DND-41 (cell line): ENCODE data around the gene QSOX1.

Experiments used
- EZH2 ChIP-seq: IDR thresholded peaks from 3 replicates; pipeline ENCODE4 v1.6.1; 2012; ENCODE audit warnings: borderline replicate concordance, low read depth, mild to moderate bottlenecking, moderate library complexity, low read length, inconsistent platforms; ENCODE audit not compliant: severe bottlenecking
- TF ChIP-seq, protein P1 (sequence below): IDR thresholded peaks from 2 replicates; pipeline ENCODE4 v1.5.1; 2012; ENCODE audit warnings: borderline replicate concordance, low read length, moderate library complexity, mild to moderate bottlenecking; ENCODE audit not compliant: poor library complexity, severe bottlenecking; ENCODE audit errors: extremely low read depth

DNA sequence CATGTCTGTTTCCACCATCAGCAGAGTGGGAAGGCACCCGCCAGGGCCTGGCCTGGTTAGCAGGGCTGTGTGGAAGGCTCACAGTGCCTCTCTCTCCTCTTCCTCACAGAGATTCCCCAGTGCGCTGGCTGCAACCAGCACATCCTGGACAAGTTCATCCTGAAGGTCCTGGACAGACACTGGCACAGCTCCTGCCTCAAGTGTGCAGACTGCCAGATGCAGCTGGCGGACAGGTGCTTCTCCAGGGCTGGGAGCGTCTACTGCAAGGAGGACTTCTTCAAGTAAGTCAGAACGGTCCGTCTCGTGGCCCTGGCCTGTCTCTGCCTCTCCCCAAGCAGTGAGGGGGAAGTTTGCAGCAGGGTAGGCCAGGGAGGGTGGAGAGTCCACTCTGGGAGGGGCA is 93.5 kb downstream of the QSOX1 start:
- TF ChIP-seq EZH2 = no peak
- TF ChIP-seq, protein P1, sequence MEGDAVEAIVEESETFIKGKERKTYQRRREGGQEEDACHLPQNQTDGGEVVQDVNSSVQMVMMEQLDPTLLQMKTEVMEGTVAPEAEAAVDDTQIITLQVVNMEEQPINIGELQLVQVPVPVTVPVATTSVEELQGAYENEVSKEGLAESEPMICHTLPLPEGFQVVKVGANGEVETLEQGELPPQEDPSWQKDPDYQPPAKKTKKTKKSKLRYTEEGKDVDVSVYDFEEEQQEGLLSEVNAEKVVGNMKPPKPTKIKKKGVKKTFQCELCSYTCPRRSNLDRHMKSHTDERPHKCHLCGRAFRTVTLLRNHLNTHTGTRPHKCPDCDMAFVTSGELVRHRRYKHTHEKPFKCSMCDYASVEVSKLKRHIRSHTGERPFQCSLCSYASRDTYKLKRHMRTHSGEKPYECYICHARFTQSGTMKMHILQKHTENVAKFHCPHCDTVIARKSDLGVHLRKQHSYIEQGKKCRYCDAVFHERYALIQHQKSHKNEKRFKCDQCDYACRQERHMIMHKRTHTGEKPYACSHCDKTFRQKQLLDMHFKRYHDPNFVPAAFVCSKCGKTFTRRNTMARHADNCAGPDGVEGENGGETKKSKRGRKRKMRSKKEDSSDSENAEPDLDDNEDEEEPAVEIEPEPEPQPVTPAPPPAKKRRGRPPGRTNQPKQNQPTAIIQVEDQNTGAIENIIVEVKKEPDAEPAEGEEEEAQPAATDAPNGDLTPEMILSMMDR = no peak
